Neural cell (in vitro differentiated cells): ENCODE results near the gene RLN3.

ENCODE experiments used
- CTCF ChIP-seq: fragments of 450-650 bp; IDR thresholded peaks from 2 replicates; pipeline ENCODE4 v1.5.1; 2014; ENCODE audit warnings: antibody characterized with exemption, mild to moderate bottlenecking, moderate library complexity; ENCODE audit not compliant: poor library complexity, severe bottlenecking
- EP300 ChIP-seq: fragments of 450-650 bp; conservative IDR thresholded peaks from 2 replicates; pipeline ENCODE4 v1.6.1; 2014; ENCODE audit warnings: antibody characterized with exemption, mild to moderate bottlenecking, moderate library complexity; ENCODE audit not compliant: poor library complexity, severe bottlenecking
- EZH2 ChIP-seq: fragments of 200-600, 300-800 bp; shearing (Covaris generic), sonication (generic); IDR thresholded peaks from 2 replicates; pipeline ENCODE4 v1.6.1; 2014; ENCODE audit warnings: antibody characterized with exemption, low read length, borderline replicate concordance, mild to moderate bottlenecking; ENCODE audit not compliant: insufficient read depth, poor library complexity, severe bottlenecking
- MXI1 ChIP-seq: fragments of 450-650 bp; conservative IDR thresholded peaks from 2 replicates; pipeline ENCODE4 v1.6.1; 2014; ENCODE audit warnings: antibody characterized with exemption, mild to moderate bottlenecking; ENCODE audit not compliant: poor library complexity, severe bottlenecking
- POLR2AphosphoS5 ChIP-seq: IDR thresholded peaks from 2 replicates; pipeline ENCODE4 v1.6.1; 2012
- SMC3 ChIP-seq: fragments of 450-650 bp; conservative IDR thresholded peaks from 2 replicates; pipeline ENCODE4 v1.6.1; 2014; ENCODE audit warnings: antibody characterized with exemption, mild to moderate bottlenecking, moderate library complexity; ENCODE audit not compliant: poor library complexity
- TAF1 ChIP-seq: IDR thresholded peaks from 2 replicates; pipeline ENCODE4 v1.6.1; 2012; ENCODE audit warnings: low read depth

- TF ChIP-seq CTCF (no peak), EP300 (no peak), MXI1 (no peak), EZH2 (no peak), SMC3 (no peak), POLR2AphosphoS5 (no peak), TAF1 (no peak)
Measured at GRCh38 chr19:13996928-13997630, 30.9 kb upstream of the RLN3 start.
